ENCODE results near the gene ZNF175.
A peak's percentile ranks its signal among the peaks of the same experiment; 100 is the strongest.

Gene ZNF175

DNA sequence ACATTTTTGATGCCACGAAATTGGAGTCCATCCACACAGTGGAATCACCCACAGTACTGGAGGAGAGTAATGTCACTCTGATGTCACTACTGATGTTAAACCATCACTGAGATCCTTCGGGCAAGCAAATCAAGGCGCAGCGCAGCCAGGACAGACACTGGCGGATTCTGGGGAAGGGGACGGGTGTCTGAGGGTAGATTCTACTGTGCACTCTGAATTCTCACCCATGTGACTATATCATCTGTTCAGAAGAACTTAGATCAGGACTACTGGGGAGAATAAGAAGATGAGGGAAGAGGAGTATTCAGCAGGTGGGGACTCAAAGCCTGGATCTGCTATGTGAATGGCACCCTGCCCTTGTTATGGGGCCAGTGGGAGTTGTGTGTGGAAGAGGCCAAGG is 27.0 kb upstream of the ZNF175 start:
- H3K27me3 Mint-ChIP-seq, result peaks cover 60 to 91% of the 10 kb centered on the region in 2 donors
- peaks cover 0 to 2% of the 10 kb centered on the region in 2 donors for H3K4me1 Mint-ChIP-seq (ENCODE audit: low read depth in 2 of 2)
- DNase-seq (no peak), ATAC-seq (replicated peaks) (no peak)
- no peak overlapping the region for H3K27ac Mint-ChIP-seq
- no peaks in the 10 kb centered on the region for H3K9me3 Mint-ChIP-seq
- H3K36me3 Mint-ChIP-seq (ENCODE audit: insufficient read depth), result no peaks in the 10 kb centered on the region
- H3K4me3 Mint-ChIP-seq, result no peak overlapping the region

DNA sequence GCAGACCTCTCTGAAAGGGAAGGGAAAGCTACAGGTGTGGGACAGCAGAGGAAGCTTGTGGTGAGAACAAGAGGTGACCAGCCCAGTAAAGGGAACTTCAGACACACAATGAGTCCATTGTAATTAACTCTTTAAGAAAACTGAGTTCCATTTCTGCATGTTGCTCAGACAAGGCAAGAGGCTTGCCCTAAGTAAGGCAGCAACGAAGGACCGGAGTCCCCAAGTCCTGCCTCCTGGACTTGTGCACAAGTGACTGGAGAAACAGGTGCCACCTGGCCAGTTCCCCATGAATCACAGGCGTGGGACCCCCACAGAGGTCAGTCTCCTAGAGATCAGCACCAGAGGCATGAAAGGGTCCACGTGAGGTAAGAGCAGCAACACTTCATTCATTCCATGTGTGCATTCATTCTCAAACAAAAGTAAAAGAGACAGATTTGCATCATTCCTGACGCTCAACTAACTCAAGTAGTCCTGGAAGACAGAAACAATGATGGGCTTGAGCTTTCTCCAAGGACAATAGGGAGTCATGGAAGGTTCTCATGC is 24.9 kb upstream of the ZNF175 start:
- no peak for DNase-seq
- Mint-ChIP-seq H3K9me3 (no peaks in the 10 kb centered on the region), H3K4me1 (ENCODE audit: low read depth in 2 of 2) (peaks cover 5 to 7% of the 10 kb centered on the region in 2 donors), H3K27ac (no peak overlapping the region), H3K36me3 (ENCODE audit: insufficient read depth) (no peaks in the 10 kb centered on the region), H3K4me3 (no peak overlapping the region), H3K27me3 (peaks cover 63 to 95% of the 10 kb centered on the region in 2 donors)
- ATAC-seq (replicated peaks), result no peak

DNA sequence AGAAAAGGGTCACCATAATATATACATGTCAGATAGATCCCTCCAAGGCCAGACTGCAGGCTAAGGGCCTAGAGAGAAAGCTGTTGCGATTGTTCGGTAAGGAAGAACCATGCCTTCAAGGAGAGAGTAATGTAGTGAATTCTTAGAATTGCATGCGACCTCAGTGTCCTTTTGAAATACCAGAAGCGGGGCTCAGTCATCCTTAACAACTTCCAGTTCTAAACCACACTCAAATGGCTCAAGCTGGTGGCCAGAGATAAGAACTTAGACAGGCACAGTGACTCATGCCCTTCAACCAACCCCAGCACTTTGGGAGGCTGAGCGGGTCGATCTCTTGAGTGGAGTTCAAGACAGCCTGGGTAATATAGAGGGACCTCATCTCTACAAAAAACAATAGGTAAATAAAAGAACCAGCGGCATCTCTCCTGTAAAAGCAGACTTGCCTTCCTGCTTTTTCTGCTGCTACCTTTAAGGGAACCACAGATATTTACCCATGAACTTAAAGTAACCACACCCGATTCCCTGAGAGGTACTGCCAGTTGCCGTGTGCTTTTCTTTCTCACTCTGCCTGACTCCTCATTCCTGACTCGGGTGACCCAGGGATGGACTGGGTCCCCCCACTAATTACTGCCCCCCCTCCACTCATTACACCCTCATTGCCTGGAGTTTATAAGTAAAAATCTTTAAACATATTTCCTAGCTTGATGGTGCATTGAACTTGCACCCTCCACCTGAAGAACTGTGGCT is 24.3 kb upstream of the ZNF175 start:
- Mint-ChIP-seq H3K27me3 (peaks cover 63 to 95% of the 10 kb centered on the region in 2 donors), H3K4me3 (no peak overlapping the region), H3K4me1 (ENCODE audit: low read depth in 2 of 2) (peaks cover 10 to 13% of the 10 kb centered on the region in 2 donors), H3K9me3 (peaks cover 0 to 5% of the 10 kb centered on the region in 2 donors), H3K36me3 (ENCODE audit: insufficient read depth) (no peaks in the 10 kb centered on the region), H3K27ac (no peak overlapping the region)
- DNase-seq (no peak), ATAC-seq (replicated peaks) (no peak)

DNA sequence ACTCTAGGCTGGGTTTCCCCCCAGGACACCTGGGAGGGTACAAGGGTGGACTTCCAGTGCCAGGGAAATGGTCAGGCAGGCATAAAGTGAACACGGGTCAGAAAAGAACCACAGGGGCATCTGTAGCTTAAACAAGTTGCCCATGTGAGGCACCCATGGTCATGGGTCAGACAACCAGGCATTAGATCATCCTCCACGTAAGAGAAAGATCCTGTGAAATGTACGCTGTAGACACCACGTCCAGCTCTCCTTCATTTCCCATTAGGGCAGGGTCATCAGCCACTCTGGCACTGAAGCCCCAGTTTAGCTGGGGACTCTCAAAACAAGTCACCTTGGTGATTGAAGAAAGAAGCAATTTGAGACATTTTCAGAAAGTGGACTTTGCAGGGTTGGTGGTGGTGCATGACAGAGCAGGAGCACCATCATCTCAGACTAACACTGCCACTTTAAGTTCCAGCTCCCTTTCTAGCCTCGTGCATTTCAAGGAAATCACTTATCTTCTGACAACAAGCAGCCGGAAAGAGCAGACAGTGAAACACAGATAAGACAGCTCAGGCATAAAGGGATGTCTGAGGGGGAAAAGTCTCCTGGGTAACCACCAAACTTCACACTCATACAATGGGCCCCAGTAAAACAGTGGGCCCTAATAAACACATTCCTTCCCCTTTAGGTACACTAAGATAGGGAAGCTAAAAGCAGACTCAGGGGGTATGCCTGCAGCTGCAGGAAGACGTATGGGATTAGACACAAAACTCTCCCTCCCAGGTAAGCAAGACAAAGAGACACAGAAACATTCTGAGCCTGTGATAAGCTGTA is 23.5 kb upstream of the ZNF175 start:
- ATAC-seq (replicated peaks) (no peak), DNase-seq (no peak)
- Mint-ChIP-seq H3K27ac (no peak overlapping the region), H3K4me3 (no peak overlapping the region), H3K4me1 (ENCODE audit: low read depth in 2 of 2) (peaks cover 13 to 17% of the 10 kb centered on the region in 2 donors), H3K27me3 (peaks cover 63 to 95% of the 10 kb centered on the region in 2 donors), H3K9me3 (peaks cover under 1 to 6% of the 10 kb centered on the region in 2 donors), H3K36me3 (ENCODE audit: insufficient read depth) (no peaks in the 10 kb centered on the region)

DNA sequence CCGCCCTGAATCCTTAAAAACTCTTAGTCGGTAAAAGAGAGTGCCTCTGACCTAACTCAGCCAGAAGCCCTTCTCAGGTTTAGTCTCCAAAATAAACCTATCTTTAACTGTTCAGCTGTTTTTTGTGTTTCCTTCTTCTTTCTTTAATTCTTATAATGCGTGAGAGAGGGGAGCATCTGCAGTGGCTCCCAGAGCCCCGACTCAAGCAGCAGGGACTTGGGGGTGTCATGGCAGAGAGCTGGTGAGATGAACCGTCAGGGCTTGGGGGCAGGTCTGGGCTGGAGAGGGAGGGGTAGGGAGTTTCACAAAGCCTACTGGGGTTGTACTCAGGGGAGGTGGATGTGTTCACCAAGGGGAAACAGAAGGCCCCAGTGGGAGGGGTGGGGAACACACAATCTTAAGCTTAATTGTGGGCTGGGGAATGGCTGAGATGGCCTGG is 22.9 kb upstream of the ZNF175 start:
- H3K4me3 Mint-ChIP-seq, result no peak overlapping the region
- ATAC-seq (replicated peaks) (no peak), DNase-seq (no peak)
- H3K27me3 Mint-ChIP-seq, result peaks cover 65 to 95% of the 10 kb centered on the region in 2 donors
- peaks cover 2 to 6% of the 10 kb centered on the region in 2 donors for H3K9me3 Mint-ChIP-seq
- H3K4me1 Mint-ChIP-seq (ENCODE audit: low read depth in 2 of 2), result peaks cover 13 to 17% of the 10 kb centered on the region in 2 donors
- H3K36me3 Mint-ChIP-seq (ENCODE audit: insufficient read depth), result no peaks in the 10 kb centered on the region
- no peak overlapping the region for H3K27ac Mint-ChIP-seq

DNA sequence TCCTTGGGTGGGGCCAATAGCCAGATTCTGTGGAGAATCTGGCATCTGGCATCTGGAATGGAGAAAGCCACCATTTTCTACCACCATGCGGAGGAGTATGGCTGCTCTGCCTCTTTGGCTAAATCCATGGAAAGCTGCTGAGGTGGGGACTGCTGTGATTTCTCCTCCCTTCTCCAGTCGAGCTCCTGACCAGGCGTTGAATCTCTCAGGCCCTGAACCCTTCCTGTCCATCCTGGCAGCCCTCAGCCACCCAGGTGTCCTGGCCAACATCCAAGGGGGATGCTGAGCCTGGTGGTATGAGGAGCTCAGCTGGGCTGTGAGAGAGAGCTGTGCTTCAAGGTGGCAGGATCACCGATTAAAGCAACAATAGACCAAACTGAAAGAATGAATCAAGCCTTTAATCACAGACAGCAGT is 22.2 kb upstream of the ZNF175 start:
- ATAC-seq (replicated peaks) (no peak), DNase-seq (no peak)
- H3K4me3 Mint-ChIP-seq, result no peak overlapping the region
- peaks cover 13 to 17% of the 10 kb centered on the region in 2 donors for H3K4me1 Mint-ChIP-seq (ENCODE audit: low read depth in 2 of 2)
- no peaks in the 10 kb centered on the region for H3K36me3 Mint-ChIP-seq (ENCODE audit: insufficient read depth)
- no peak overlapping the region for H3K27ac Mint-ChIP-seq
- H3K9me3 Mint-ChIP-seq, result peaks cover 2 to 6% of the 10 kb centered on the region in 2 donors
- H3K27me3 Mint-ChIP-seq, result peaks cover 65 to 93% of the 10 kb centered on the region in 2 donors

DNA sequence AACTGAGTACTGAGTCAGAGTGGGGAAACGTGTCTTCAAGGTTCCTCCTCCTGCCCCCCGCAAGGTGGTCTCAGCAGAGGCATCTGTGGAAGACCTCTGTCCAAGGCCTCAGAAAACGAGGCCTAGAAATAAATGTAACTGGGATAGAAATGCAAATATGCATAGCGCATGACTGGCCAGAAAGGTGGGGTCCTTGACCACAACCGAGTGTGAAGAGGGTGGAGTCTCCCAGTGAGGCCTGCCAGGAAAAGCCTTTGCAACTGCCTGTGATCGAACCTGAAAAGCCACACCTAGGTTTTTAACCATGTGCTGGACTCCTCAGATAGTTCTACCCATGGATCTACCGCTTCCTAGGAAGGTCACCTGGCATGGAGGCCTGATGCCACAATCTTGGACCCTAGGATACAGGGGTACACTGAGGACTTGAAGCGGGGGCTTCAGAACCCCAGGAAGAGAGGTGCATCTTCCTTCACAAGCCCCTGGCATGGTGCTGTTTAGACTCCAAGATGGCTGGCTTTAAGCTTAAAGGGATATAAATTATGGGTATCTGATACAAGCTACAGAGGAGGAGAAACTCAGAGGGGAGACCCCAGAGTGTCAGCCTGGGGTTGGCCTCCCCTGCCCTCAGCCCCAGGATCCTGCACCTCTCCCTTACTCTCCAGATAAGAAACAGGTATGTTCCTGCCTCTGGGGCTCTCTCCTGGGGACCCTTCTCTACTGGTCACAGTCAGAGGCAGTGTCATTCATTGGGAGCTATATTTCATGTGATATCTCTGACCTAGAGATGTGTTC is 21.4 kb upstream of the ZNF175 start:
- Mint-ChIP-seq H3K9me3 (peaks cover 2 to 6% of the 10 kb centered on the region in 2 donors), H3K27me3 (peaks cover 67 to 93% of the 10 kb centered on the region in 2 donors), H3K27ac (no peak overlapping the region), H3K36me3 (ENCODE audit: insufficient read depth) (no peaks in the 10 kb centered on the region), H3K4me1 (ENCODE audit: low read depth in 2 of 2) (peaks cover 13 to 17% of the 10 kb centered on the region in 2 donors), H3K4me3 (peak overlapping the region in 1 of 2 donors; percentile 24)
- no peak for ATAC-seq (replicated peaks)
- no peak for DNase-seq

DNA sequence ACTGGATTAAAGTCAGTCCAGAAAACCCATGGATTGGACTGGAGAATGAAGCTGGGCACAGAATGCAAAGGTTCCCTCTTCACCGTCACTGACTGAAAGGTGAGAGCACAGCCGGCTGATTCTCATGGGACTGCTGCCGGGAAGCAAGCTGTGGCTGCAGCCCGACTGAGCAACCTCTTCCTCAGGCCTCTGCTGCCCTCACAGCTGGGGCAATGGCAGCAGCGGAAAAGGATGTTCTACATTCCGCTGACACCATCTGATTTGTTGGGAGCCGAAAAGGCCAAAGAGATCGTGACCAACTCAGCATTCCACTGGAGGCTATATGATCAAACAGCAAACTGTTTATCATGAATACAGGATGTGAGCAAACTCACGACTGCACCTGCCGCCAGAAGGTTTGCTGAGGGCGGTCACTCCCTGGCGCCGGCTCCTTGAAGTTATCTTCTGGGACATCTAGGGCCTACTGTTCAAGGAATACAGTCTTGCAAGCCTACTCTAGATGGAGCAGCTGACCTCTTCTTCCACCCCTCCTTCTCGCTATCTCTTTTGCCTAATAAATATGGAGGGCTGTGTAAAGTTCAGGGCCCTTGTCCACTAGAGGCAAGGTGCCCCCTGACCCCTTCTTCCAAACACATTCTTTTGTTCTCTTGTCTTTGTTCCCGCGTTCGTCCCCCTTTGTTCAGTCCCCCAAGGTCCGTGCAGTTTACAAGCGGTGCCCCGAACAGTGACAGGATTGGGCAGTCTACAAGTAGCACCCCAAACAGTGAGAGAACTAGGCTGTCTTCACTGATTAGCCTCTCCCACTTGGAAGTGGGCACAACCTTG is 20.0 kb upstream of the ZNF175 start:
- Mint-ChIP-seq H3K4me1 (ENCODE audit: low read depth in 2 of 2) (peaks cover 13 to 17% of the 10 kb centered on the region in 2 donors), H3K4me3 (peak overlapping the region in 1 of 2 donors; percentile 7), H3K27me3 (peaks cover 71 to 88% of the 10 kb centered on the region in 2 donors), H3K36me3 (ENCODE audit: insufficient read depth) (no peaks in the 10 kb centered on the region), H3K27ac (no peak overlapping the region), H3K9me3 (peaks cover 2 to 6% of the 10 kb centered on the region in 2 donors)
- ATAC-seq (replicated peaks), result no peak
- no peak for DNase-seq

DNA sequence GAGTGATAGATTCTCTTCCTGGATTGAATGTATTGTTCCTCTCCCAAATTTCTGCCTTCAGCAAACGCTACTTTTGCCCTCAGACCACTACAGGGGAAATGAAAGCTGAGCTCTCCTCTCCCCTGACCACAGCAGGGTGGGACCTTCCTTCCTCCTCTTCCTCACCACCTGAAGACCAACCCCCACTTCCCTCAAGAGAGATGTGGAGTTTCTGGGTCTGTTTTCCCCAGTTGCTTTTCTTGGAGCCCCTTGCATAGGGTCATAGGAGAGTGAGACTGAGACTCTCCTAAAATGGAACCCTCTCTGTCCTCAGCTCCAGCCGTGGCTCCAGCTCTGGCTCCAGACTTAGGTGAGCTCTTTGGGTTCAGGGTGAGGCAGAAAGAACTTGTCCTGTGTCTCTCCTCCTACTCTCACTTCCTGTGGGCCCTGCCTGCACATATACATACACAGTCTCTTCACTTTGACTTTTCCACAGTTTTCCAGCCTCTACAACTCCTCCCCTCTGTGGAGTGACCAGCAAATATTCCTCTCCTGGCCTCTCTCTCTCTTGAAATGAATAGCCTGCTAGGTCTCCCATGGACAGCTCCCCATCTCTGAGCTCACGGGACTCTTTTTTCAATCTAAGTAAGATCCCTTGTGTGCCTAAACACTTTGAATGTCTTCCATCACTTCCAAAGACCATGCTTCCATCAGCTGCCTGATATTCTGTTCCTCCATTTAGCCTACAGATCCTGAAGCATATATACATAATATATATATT is 19.2 kb upstream of the ZNF175 start:
- H3K27me3 Mint-ChIP-seq, result peaks cover 75 to 88% of the 10 kb centered on the region in 2 donors
- H3K27ac Mint-ChIP-seq, result no peak overlapping the region
- peaks cover 13 to 17% of the 10 kb centered on the region in 2 donors for H3K4me1 Mint-ChIP-seq (ENCODE audit: low read depth in 2 of 2)
- DNase-seq (no peak), ATAC-seq (replicated peaks) (no peak)
- H3K36me3 Mint-ChIP-seq (ENCODE audit: insufficient read depth), result no peaks in the 10 kb centered on the region
- peaks cover 2 to 6% of the 10 kb centered on the region in 2 donors for H3K9me3 Mint-ChIP-seq
- peak overlapping the region in 1 of 2 donors; percentile 7 for H3K4me3 Mint-ChIP-seq

DNA sequence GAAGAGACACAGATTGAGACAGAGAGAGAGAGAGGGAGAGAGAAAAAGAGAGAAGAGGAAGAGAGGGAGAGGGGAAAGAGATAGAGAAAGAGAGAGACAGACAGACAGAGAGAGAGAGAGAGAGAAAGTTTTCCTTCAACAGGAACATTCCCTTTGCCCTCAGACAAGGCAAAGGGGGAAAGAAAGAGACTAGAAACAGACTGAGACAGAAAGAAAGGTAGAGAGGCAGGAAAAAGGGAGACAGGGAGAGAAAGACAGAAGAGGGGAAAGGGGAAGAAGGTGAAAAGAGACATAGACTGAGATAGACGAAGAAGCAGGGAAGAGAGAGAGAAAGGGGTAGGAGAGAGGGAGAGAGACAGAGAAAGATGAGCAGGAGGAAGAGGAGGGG is 18.5 kb upstream of the ZNF175 start:
- no peaks in the 10 kb centered on the region for H3K36me3 Mint-ChIP-seq (ENCODE audit: insufficient read depth)
- no peak for ATAC-seq (replicated peaks)
- peaks cover 2 to 6% of the 10 kb centered on the region in 2 donors for H3K9me3 Mint-ChIP-seq

DNA sequence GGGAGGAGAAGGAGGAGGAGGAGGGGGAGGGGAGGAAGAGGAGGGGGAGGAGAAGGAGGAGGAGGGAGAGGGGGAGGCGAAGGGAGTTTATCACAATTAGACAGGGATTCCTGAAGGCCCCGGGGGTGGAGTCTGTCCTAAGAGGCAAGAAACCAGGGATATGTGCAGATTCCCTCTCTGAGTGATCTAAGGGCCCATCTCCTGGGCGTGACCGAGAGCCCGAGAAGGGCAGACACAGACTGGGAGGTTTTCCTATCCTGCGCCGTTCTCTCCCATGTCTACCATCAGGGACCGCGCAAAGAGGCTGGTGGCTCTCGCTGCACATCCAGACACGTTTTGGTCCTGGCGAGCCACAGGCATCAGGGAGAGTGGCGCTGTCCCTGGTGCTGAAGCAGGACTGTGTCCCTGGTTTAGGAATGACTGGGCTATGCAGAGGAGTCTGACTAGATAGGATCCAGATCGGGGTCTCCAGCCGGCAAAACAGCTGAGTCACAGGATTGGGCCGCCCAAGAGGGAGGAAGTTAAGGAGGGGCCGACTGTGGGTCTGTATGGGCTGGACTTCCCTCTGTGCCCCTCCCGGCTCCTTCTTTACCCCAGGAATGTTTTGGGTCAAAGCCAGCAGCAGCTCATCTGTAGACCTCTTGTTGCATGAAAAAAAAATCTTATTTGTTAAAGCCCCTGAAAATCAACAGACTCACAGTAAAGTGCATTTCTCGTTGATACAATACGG is 17.9 kb upstream of the ZNF175 start:
- Mint-ChIP-seq H3K36me3 (ENCODE audit: insufficient read depth) (no peaks in the 10 kb centered on the region), H3K4me3 (no peak overlapping the region), H3K4me1 (ENCODE audit: low read depth in 2 of 2) (peaks cover 13 to 17% of the 10 kb centered on the region in 2 donors), H3K27me3 (peaks cover 71 to 77% of the 10 kb centered on the region in 2 donors), H3K27ac (no peak overlapping the region), H3K9me3 (peaks cover 2 to 6% of the 10 kb centered on the region in 2 donors)
- DNase-seq (no peak), ATAC-seq (replicated peaks) (no peak)

More for the DNA sequence above, 18.5 kb upstream of the ZNF175 start:
- Mint-ChIP-seq H3K4me1 (ENCODE audit: low read depth in 2 of 2) (peaks cover 13 to 17% of the 10 kb centered on the region in 2 donors), H3K27ac (no peak overlapping the region), H3K4me3 (no peak overlapping the region), H3K27me3 (peaks cover 77 to 83% of the 10 kb centered on the region in 2 donors)
- DNase-seq, result no peak

Data from effector memory CD8-positive, alpha-beta T cell (primary cell).